GM23338 (cell line): ENCODE data around the gene PCDHGB4. TPM values are rescaled to one million over a fixed set of nuclear protein-coding genes. Genes with fewer than 3 reads are reported as not detected.

Experiments used
- ATAC-seq: fragments of 200-7000 bp; cut with Tn5 transposase; 3 replicates; pipeline ENCODE4 v1.9.1; 2020
- DNase-seq: peaks from one replicate; pipeline ENCODE4 v3.0.0-alpha.2; 2015; ENCODE audit warnings: low spot score
- H2AFZ ChIP-seq: fragments of 200-600 bp; sonication (generic); 2 replicates; pipeline ENCODE4 v1.8.0; 2016; ENCODE audit warnings: antibody characterized with exemption, mild to moderate bottlenecking, moderate library complexity
- H3F3A ChIP-seq: fragments of 200-600 bp; sonication (generic); replicated peaks from 2 replicates; pipeline ENCODE4 v1.8.0; 2017; ENCODE audit warnings: antibody characterized with exemption, mixed run types, low read depth
- H3K27ac ChIP-seq: fragments of 200-600 bp; sonication (generic); 2 replicates; pipeline ENCODE4 v1.6.1; 2016; ENCODE audit warnings: low read depth
- H3K27me3 ChIP-seq: fragments of 200-600 bp; sonication (generic); 2 replicates; pipeline ENCODE4 v1.8.0; 2016; ENCODE audit warnings: mild to moderate bottlenecking, mixed run types, moderate library complexity; ENCODE audit not compliant: insufficient read depth
- H3K36me3 ChIP-seq: fragments of 200-600 bp; sonication (generic); 2 replicates; pipeline ENCODE4 v1.8.0; 2016; ENCODE audit warnings: mild to moderate bottlenecking; ENCODE audit not compliant: insufficient read depth
- H3K4me1 ChIP-seq: fragments of 200-600 bp; sonication (generic); 2 replicates; pipeline ENCODE4 v1.8.0; 2016; ENCODE audit warnings: mild to moderate bottlenecking, moderate library complexity; ENCODE audit not compliant: insufficient read depth
- H3K4me2 ChIP-seq: fragments of 200-600 bp; sonication (generic); 2 replicates; pipeline ENCODE4 v1.7.1; 2017; ENCODE audit warnings: mixed run types
- H3K4me3 ChIP-seq: fragments of 200-600 bp; sonication (generic); 2 replicates; pipeline ENCODE4 v1.6.1; 2016; ENCODE audit warnings: mixed run types
- H3K79me2 ChIP-seq: fragments of 200-600 bp; sonication (generic); replicated peaks from 2 replicates; pipeline ENCODE4 v1.8.0; 2017; ENCODE audit warnings: mild to moderate bottlenecking; ENCODE audit not compliant: insufficient read depth
- H3K9me2 ChIP-seq: fragments of 200-600 bp; sonication (generic); 2 replicates; pipeline ENCODE4 v1.8.0; 2017; ENCODE audit not compliant: insufficient read depth
- H4K20me1 ChIP-seq: fragments of 200-600 bp; sonication (generic); replicated peaks from 2 replicates; pipeline ENCODE4 v1.8.0; 2017; ENCODE audit warnings: mild to moderate bottlenecking; ENCODE audit not compliant: insufficient read depth
- H3K27ac Mint-ChIP-seq: 2 replicates; pipeline ENCODE4 v1.8.0; 2020; ENCODE audit warnings: inconsistent platforms, mild to moderate bottlenecking, moderate library complexity, mixed read lengths
- H3K27me3 Mint-ChIP-seq: 3 replicates; pipeline ENCODE4 v1.8.0; 2022; ENCODE audit warnings: low read depth, mild to moderate bottlenecking, moderate library complexity, mixed read lengths, inconsistent platforms; ENCODE audit not compliant: insufficient read depth, poor library complexity
- H3K36me3 Mint-ChIP-seq: 3 replicates; pipeline ENCODE4 v1.8.0; 2021; ENCODE audit warnings: low read depth, mild to moderate bottlenecking, inconsistent platforms, moderate library complexity, mixed read lengths
- H3K4me1 Mint-ChIP-seq: 3 replicates; pipeline ENCODE4 v1.8.0; 2020; ENCODE audit warnings: mild to moderate bottlenecking, inconsistent platforms, mixed read lengths
- H3K4me3 Mint-ChIP-seq: 3 replicates; pipeline ENCODE4 v1.8.0; 2021; ENCODE audit warnings: moderate library complexity, mild to moderate bottlenecking, inconsistent platforms, mixed read lengths
- H3K9me3 Mint-ChIP-seq: 3 replicates; pipeline ENCODE4 v1.8.0; 2020; ENCODE audit warnings: moderate library complexity, mild to moderate bottlenecking, inconsistent platforms, mixed read lengths
- CREB1 ChIP-seq: fragments of 250-450 bp; sonication (Bioruptor Pico); IDR thresholded peaks from 2 replicates; pipeline ENCODE4 v1.5.0; 2020; ENCODE audit warnings: low read depth, mild to moderate bottlenecking, moderate library complexity
- CTCF ChIP-seq, 2 experiments: fragments of 200-600 bp in 1 of 2; sonication (generic) in 1 of 2; conservative IDR thresholded peaks; 2 replicates each; pipeline versions ENCODE4 v1.5.1 to v1.6.1; 2016 to 2017; ENCODE audit warnings: antibody characterized with exemption in 2 of 2, low read depth in 2 of 2, mild to moderate bottlenecking in 2 of 2, moderate library complexity in 1 of 2
- EZH2 ChIP-seq: fragments of 200-600 bp; sonication (generic); IDR thresholded peaks from one replicate; pipeline ENCODE4 v1.8.0; 2017; ENCODE audit warnings: antibody characterized with exemption, mild to moderate bottlenecking, low read depth; ENCODE audit not compliant: unreplicated experiment
- EZH2phosphoT487 ChIP-seq: fragments of 200-600 bp; sonication (generic); IDR thresholded peaks from one replicate; pipeline ENCODE4 v1.8.1; 2018; ENCODE audit warnings: antibody characterized with exemption; ENCODE audit not compliant: unreplicated experiment
- JUNB ChIP-seq: IDR thresholded peaks from one replicate; pipeline ENCODE4 v1.6.1; 2016; ENCODE audit warnings: antibody characterized with exemption; ENCODE audit not compliant: unreplicated experiment
- NANOG ChIP-seq: IDR thresholded peaks from 2 replicates; pipeline ENCODE4 v1.6.1; 2016; ENCODE audit warnings: antibody characterized with exemption, borderline replicate concordance
- POLR2AphosphoS5 ChIP-seq: IDR thresholded peaks from 2 replicates; pipeline ENCODE4 v1.6.1; 2016; ENCODE audit warnings: antibody characterized with exemption, low read depth
- STAT1 ChIP-seq: IDR thresholded peaks from one replicate; pipeline ENCODE4 v1.6.1; 2016; ENCODE audit warnings: antibody characterized with exemption; ENCODE audit not compliant: unreplicated experiment
- ZNF114 ChIP-seq: fragments of 250-450 bp; sonication (Bioruptor Pico); IDR thresholded peaks from 2 replicates; pipeline ENCODE4 v1.5.0; 2020; ENCODE audit warnings: mild to moderate bottlenecking, moderate library complexity
- ZNF331 ChIP-seq: fragments of 250-450 bp; sonication (Bioruptor Pico); IDR thresholded peaks from 2 replicates; pipeline ENCODE4 v1.5.0; 2020; ENCODE audit warnings: low read depth, mild to moderate bottlenecking, moderate library complexity
- polyA plus RNA-seq: library from polyadenylated mRNA; unstranded; fragments of >200 nt; fragmentation: Nextera tagmentation; extraction: Ambion mirVana; gene quantifications from 2 replicates; pipeline ENCODE4 v1.2.1, GENCODE V29; 2016
- total RNA-seq: library from RNA; depleted of rRNA; stranded (reverse); fragments of >200 nt; shearing (Covaris generic); gene quantifications from 2 replicates; pipeline ENCODE4 v1.2.3, GENCODE V29; 2014
- TF ChIP-seq, protein P1 (sequence below): IDR thresholded peaks from 2 replicates; pipeline ENCODE4 v1.6.1; 2016; ENCODE audit warnings: antibody characterized with exemption
- TF ChIP-seq, protein P2 (sequence below): fragments of 250-450 bp; sonication (Bioruptor Pico); IDR thresholded peaks from 2 replicates; pipeline ENCODE4 v1.5.0; 2020; ENCODE audit warnings: mild to moderate bottlenecking, moderate library complexity
- TF ChIP-seq, protein P3 (sequence below): IDR thresholded peaks from one replicate; pipeline ENCODE4 v1.6.1; 2018; ENCODE audit warnings: antibody characterized with exemption; ENCODE audit not compliant: unreplicated experiment

Gene PCDHGB4
- total and polyA plus RNA-seq, 2 experiments from 2014 or later: 3.5 to 16.6 TPM

DNA sequence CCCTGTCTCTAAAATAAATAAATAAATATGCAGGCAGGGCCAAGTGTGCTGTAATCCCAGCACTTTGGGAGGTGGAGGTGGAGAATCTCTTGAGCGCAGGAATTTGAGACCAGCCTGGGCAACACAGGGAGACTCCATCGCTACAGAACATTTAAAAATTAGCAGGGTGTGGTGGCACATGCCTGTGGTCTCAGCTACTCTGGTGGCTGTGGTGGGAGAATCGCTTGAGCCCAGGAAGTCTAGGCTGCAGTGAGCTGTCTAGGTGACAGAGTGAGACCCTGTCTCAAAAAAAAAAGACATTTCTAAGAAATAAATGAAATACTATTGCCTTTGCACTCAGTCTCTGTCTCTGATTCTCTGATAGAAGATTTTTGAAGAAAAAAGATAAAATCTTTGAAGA is 24.1 kb downstream of the PCDHGB4 start:
- TF ChIP-seq EZH2phosphoT487 (no peak), STAT1 (no peak), CTCF (conservative IDR thresholded peaks at IDR 0.05; ENCODE audit: low read depth in 2 of 2) (no peak), CREB1 (no peak), EZH2 (no peak), POLR2AphosphoS5 (no peak), ZNF331 (CRISPR knock-in tag) (no peak), JUNB (no peak), NANOG (no peak), ZNF114 (no peak)
- TF ChIP-seq, protein P1, sequence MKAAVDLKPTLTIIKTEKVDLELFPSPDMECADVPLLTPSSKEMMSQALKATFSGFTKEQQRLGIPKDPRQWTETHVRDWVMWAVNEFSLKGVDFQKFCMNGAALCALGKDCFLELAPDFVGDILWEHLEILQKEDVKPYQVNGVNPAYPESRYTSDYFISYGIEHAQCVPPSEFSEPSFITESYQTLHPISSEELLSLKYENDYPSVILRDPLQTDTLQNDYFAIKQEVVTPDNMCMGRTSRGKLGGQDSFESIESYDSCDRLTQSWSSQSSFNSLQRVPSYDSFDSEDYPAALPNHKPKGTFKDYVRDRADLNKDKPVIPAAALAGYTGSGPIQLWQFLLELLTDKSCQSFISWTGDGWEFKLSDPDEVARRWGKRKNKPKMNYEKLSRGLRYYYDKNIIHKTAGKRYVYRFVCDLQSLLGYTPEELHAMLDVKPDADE: no peak
- TF ChIP-seq, protein P2, sequence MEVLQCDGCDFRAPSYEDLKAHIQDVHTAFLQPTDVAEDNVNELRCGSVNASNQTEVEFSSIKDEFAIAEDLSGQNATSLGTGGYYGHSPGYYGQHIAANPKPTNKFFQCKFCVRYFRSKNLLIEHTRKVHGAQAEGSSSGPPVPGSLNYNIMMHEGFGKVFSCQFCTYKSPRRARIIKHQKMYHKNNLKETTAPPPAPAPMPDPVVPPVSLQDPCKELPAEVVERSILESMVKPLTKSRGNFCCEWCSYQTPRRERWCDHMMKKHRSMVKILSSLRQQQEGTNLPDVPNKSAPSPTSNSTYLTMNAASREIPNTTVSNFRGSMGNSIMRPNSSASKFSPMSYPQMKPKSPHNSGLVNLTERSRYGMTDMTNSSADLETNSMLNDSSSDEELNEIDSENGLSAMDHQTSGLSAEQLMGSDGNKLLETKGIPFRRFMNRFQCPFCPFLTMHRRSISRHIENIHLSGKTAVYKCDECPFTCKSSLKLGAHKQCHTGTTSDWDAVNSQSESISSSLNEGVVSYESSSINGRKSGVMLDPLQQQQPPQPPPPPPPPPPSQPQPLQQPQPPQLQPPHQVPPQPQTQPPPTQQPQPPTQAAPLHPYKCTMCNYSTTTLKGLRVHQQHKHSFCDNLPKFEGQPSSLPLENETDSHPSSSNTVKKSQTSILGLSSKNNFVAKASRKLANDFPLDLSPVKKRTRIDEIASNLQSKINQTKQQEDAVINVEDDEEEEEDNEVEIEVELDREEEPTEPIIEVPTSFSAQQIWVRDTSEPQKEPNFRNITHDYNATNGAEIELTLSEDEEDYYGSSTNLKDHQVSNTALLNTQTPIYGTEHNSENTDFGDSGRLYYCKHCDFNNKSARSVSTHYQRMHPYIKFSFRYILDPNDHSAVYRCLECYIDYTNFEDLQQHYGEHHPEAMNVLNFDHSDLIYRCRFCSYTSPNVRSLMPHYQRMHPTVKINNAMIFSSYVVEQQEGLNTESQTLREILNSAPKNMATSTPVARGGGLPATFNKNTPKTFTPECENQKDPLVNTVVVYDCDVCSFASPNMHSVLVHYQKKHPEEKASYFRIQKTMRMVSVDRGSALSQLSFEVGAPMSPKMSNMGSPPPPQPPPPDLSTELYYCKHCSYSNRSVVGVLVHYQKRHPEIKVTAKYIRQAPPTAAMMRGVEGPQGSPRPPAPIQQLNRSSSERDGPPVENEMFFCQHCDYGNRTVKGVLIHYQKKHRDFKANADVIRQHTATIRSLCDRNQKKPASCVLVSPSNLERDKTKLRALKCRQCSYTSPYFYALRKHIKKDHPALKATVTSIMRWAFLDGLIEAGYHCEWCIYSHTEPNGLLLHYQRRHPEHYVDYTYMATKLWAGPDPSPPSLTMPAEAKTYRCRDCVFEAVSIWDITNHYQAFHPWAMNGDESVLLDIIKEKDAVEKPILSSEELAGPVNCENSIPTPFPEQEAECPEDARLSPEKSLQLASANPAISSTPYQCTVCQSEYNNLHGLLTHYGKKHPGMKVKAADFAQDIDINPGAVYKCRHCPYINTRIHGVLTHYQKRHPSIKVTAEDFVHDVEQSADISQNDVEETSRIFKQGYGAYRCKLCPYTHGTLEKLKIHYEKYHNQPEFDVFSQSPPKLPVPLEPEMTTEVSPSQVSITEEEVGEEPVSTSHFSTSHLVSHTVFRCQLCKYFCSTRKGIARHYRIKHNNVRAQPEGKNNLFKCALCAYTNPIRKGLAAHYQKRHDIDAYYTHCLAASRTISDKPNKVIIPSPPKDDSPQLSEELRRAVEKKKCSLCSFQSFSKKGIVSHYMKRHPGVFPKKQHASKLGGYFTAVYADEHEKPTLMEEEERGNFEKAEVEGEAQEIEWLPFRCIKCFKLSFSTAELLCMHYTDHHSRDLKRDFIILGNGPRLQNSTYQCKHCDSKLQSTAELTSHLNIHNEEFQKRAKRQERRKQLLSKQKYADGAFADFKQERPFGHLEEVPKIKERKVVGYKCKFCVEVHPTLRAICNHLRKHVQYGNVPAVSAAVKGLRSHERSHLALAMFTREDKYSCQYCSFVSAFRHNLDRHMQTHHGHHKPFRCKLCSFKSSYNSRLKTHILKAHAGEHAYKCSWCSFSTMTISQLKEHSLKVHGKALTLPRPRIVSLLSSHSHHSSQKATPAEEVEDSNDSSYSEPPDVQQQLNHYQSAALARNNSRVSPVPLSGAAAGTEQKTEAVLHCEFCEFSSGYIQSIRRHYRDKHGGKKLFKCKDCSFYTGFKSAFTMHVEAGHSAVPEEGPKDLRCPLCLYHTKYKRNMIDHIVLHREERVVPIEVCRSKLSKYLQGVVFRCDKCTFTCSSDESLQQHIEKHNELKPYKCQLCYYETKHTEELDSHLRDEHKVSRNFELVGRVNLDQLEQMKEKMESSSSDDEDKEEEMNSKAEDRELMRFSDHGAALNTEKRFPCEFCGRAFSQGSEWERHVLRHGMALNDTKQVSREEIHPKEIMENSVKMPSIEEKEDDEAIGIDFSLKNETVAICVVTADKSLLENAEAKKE (CRISPR knock-in tag): no peak
- TF ChIP-seq, protein P3, sequence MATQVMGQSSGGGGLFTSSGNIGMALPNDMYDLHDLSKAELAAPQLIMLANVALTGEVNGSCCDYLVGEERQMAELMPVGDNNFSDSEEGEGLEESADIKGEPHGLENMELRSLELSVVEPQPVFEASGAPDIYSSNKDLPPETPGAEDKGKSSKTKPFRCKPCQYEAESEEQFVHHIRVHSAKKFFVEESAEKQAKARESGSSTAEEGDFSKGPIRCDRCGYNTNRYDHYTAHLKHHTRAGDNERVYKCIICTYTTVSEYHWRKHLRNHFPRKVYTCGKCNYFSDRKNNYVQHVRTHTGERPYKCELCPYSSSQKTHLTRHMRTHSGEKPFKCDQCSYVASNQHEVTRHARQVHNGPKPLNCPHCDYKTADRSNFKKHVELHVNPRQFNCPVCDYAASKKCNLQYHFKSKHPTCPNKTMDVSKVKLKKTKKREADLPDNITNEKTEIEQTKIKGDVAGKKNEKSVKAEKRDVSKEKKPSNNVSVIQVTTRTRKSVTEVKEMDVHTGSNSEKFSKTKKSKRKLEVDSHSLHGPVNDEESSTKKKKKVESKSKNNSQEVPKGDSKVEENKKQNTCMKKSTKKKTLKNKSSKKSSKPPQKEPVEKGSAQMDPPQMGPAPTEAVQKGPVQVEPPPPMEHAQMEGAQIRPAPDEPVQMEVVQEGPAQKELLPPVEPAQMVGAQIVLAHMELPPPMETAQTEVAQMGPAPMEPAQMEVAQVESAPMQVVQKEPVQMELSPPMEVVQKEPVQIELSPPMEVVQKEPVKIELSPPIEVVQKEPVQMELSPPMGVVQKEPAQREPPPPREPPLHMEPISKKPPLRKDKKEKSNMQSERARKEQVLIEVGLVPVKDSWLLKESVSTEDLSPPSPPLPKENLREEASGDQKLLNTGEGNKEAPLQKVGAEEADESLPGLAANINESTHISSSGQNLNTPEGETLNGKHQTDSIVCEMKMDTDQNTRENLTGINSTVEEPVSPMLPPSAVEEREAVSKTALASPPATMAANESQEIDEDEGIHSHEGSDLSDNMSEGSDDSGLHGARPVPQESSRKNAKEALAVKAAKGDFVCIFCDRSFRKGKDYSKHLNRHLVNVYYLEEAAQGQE: no peak
- Histone ChIP-seq H3F3A (no peaks in the 10 kb centered on the region), H3K36me3 (no peaks in the 10 kb centered on the region), H3K4me2 (no peak overlapping the region), H3K79me2 (0 out of 2 replicates have a peak, but pooled peaks cover 4% of the 10 kb centered on the region), H3K27ac (no peak overlapping the region), H3K9me2 (no peaks in the 10 kb centered on the region), H3K4me1 (peaks cover 5% of the 10 kb centered on the region), H3K4me3 (no peak overlapping the region), H3K27me3 (peaks cover 8% of the 10 kb centered on the region), H4K20me1 (peaks cover 7% of the 10 kb centered on the region; the same call in 1 of the 2 replicates), H2AFZ (no peak overlapping the region)
- no peak for DNase-seq
- H3K27me3 Mint-ChIP-seq: peaks cover 18% of the 10 kb centered on the region
- peaks cover 38% of the 10 kb centered on the region for H3K9me3 Mint-ChIP-seq
- H3K27ac Mint-ChIP-seq: no peak overlapping the region
- peaks cover 14% of the 10 kb centered on the region for H3K4me1 Mint-ChIP-seq
- peaks cover 43% of the 10 kb centered on the region for H3K36me3 Mint-ChIP-seq
- H3K4me3 Mint-ChIP-seq: no peak overlapping the region
- no peak for ATAC-seq
